SK-N-SH (cell line): ENCODE measurements around the gene OSGIN1. TPM values are rescaled to one million over a fixed set of nuclear protein-coding genes. Genes with fewer than 3 reads are reported as not detected.

Experiments used
- CTCF ChIA-PET: fragments of 300-600, 350-600 bp; formaldehyde crosslinking; extraction: SDS; loops from one replicate; lab custom pipeline; 2021; lab: Yijun Ruan, JAX
- POLR2A ChIA-PET: fragments of 350-600 bp; sonication (Branson Sonifier 250); formaldehyde crosslinking; extraction: SDS; loops from one replicate; lab custom pipeline; 2020; ENCODE audit warnings: antibody characterized with exemption, inconsistent platforms; lab: Yijun Ruan, JAX
- DNase-seq: peaks from one replicate; pipeline ENCODE4 v3.0.0; 2012
- H2AFZ ChIP-seq: fragments of 200-600 bp; sonication (generic); 2 replicates; pipeline ENCODE4 v1.8.1; 2016; ENCODE audit warnings: antibody characterized with exemption, mild to moderate bottlenecking, low read depth
- H3F3A ChIP-seq: fragments of 200-600 bp; sonication (generic); replicated peaks from 2 replicates; pipeline ENCODE3; 2016; ENCODE audit warnings: antibody characterized with exemption, mild to moderate bottlenecking; ENCODE audit not compliant: insufficient read depth
- H3K27ac ChIP-seq, 2 experiments: fragments of 200-500 bp in 1 of 2; fragments of 200-600 bp in 1 of 2; sonication (Bioruptor generic) in 1 of 2; sonication (generic), shearing (Covaris generic) in 1 of 2; 2 replicates each; pipeline versions ENCODE4 v1.5.1 to v1.6.1; 2014 to 2016; ENCODE audit warnings: low read depth in 2 of 2, inconsistent platforms in 1 of 2, low read length in 1 of 2, mild to moderate bottlenecking in 1 of 2, mixed read lengths in 1 of 2
- H3K27me3 ChIP-seq: fragments of 200-600 bp; sonication (generic), shearing (Covaris generic); 2 replicates; pipeline ENCODE4 v1.6.1; 2016; ENCODE audit warnings: mixed run types; ENCODE audit not compliant: insufficient read depth
- H3K36me3 ChIP-seq, 2 experiments: fragments of 200-500 bp in 1 of 2; fragments of 200-600 bp in 1 of 2; sonication (Bioruptor generic) in 1 of 2; sonication (generic) in 1 of 2; replicated peaks in 1 of 2; 2 replicates each; pipeline versions ENCODE3 to v1.5.1; 2014 to 2016; ENCODE audit warnings: low read length in 1 of 2, mild to moderate bottlenecking in 1 of 2; ENCODE audit not compliant: insufficient read depth in 2 of 2, control insufficient read depth in 1 of 2
- H3K4me1 ChIP-seq, 2 experiments: fragments of 200-500 bp in 1 of 2; fragments of 200-600 bp in 1 of 2; sonication (Bioruptor generic) in 1 of 2; sonication (generic), shearing (Covaris generic) in 1 of 2; 2 replicates each; pipeline versions ENCODE4 v1.5.1 to v1.6.1; 2014 to 2016; ENCODE audit warnings: low read depth in 1 of 2, low read length in 1 of 2, mixed run types in 1 of 2; ENCODE audit not compliant: insufficient read depth in 2 of 2, control insufficient read depth in 1 of 2
- H3K4me2 ChIP-seq: fragments of 200-600 bp; sonication (generic), shearing (Covaris generic); 2 replicates; pipeline ENCODE4 v1.6.1; 2017; ENCODE audit warnings: mixed run types
- H3K4me3 ChIP-seq, 2 experiments: fragments of 200-500 bp in 1 of 2; fragments of 200-600 bp in 1 of 2; sonication (Bioruptor generic) in 1 of 2; sonication (generic), shearing (Covaris generic) in 1 of 2; 2 replicates each; pipeline versions ENCODE4 v1.5.1 to v1.8.1; 2014 to 2016; ENCODE audit warnings: low read depth in 2 of 2, inconsistent platforms in 1 of 2, low read length in 1 of 2, mild to moderate bottlenecking in 1 of 2, mixed read lengths in 1 of 2, moderate library complexity in 1 of 2
- H3K79me2 ChIP-seq: fragments of 200-600 bp; sonication (generic); 2 replicates; pipeline ENCODE4 v1.8.1; 2017; ENCODE audit warnings: mild to moderate bottlenecking; ENCODE audit not compliant: insufficient read depth
- H3K9ac ChIP-seq: fragments of 200-600 bp; sonication (generic); 2 replicates; pipeline ENCODE4 v1.6.1; 2017; ENCODE audit warnings: mixed run types
- H3K9me2 ChIP-seq: fragments of 200-600 bp; sonication (generic); 2 replicates; pipeline ENCODE4 v1.6.1; 2017; ENCODE audit warnings: mixed run types
- H3K9me3 ChIP-seq: fragments of 200-600 bp; sonication (generic); 2 replicates; pipeline ENCODE4 v1.6.1; 2017; ENCODE audit warnings: mixed run types, mild to moderate bottlenecking, moderate library complexity
- H4K20me1 ChIP-seq: fragments of 200-600 bp; sonication (generic); 2 replicates; pipeline ENCODE4 v1.6.1; 2017; ENCODE audit warnings: mild to moderate bottlenecking, mixed run types; ENCODE audit not compliant: insufficient read depth
- CTCF ChIP-seq: fragments of 200-600 bp; sonication (generic); IDR thresholded peaks from 2 replicates; pipeline ENCODE4 v1.6.1; 2017; ENCODE audit warnings: antibody characterized with exemption, mild to moderate bottlenecking, moderate library complexity
- FOSL2 ChIP-seq: IDR thresholded peaks from 2 replicates; pipeline ENCODE4 v1.4.0; 2012; ENCODE audit warnings: low read depth, mild to moderate bottlenecking, moderate library complexity, borderline replicate concordance
- FOXJ3 ChIP-seq: sonication (generic); formaldehyde crosslinking; IDR thresholded peaks from 2 replicates; pipeline ENCODE4 v1.5.1; 2020; ENCODE audit warnings: mild to moderate bottlenecking, missing genetic modification reagents
- GATA2 ChIP-seq: sonication (generic); formaldehyde crosslinking; IDR thresholded peaks from 2 replicates; pipeline ENCODE4 v1.5.0; 2020; ENCODE audit warnings: mild to moderate bottlenecking, missing genetic modification reagents
- JUND ChIP-seq: IDR thresholded peaks from 2 replicates; pipeline ENCODE4 v1.4.0; 2012
- MAX ChIP-seq: IDR thresholded peaks from 2 replicates; pipeline ENCODE4 v1.4.0; 2012; ENCODE audit warnings: low read depth
- MXI1 ChIP-seq: IDR thresholded peaks from 2 replicates; pipeline ENCODE4 v1.6.1; 2012; ENCODE audit warnings: mild to moderate bottlenecking, low read depth, low read length, improper control_type of control experiment
- RXRA ChIP-seq: IDR thresholded peaks from 2 replicates; pipeline ENCODE4 v1.4.0; 2012; ENCODE audit warnings: low read depth, mild to moderate bottlenecking, borderline replicate concordance
- TEAD4 ChIP-seq: IDR thresholded peaks from 2 replicates; pipeline ENCODE4 v1.4.0; 2012; ENCODE audit warnings: mild to moderate bottlenecking, borderline replicate concordance; ENCODE audit not compliant: insufficient read depth
- USF1 ChIP-seq: IDR thresholded peaks from 2 replicates; pipeline ENCODE4 v1.4.0; 2012; ENCODE audit warnings: low read depth, borderline replicate concordance
- WGBS: methylation state at CpG from one replicate; pipeline ENCODE4 v1.1.6; 2017; ENCODE audit warnings: low lambda C conversion rate; 5-methylcytosine and 5-hydroxymethylcytosine counted together
- polyA plus RNA-seq, 3 experiments: library from polyadenylated mRNA; depleted of rRNA; stranded (reverse); fragments of >200 nt; gene quantifications; 2 replicates each; pipeline ENCODE4 v1.2.3, GENCODE V29; 2012

The OSGIN1 gene
- polyA plus RNA-seq, 1 of the 3 experiments (the other 2 are of a cell fraction) = 4.8 TPM

GRCh38 chr16:83963277-83964119 is 10.5 kb downstream of the OSGIN1 start:
- H3K9ac ChIP-seq = no peak overlapping the region
- H3K4me3 ChIP-seq = no peak overlapping the region
- no peaks in the 10 kb centered on the region for H3K27me3 ChIP-seq
- CTCF ChIA-PET = interaction anchor here (14.6 kb wide), 1 partner anchor 100 kb away, joined by 470 read pairs; no protein-coding TSS in a partner anchor
- H3K9me2 ChIP-seq = no peaks in the 10 kb centered on the region
- H3K27ac ChIP-seq = no peak overlapping the region
- no peaks in the 10 kb centered on the region for H4K20me1 ChIP-seq
- H3K4me1 ChIP-seq = peaks cover 0 to 7% of the 10 kb centered on the region in 2 experiments; a peak in 1 of 4 replicates
- no peak overlapping the region for H2AFZ ChIP-seq
- no peaks in the 10 kb centered on the region for H3K9me3 ChIP-seq
- H3K4me2 ChIP-seq = no peak overlapping the region
- 86% methylated on average over 21 of the region's 22 CpGs for WGBS
- DNase-seq = no peak
- no peaks in the 10 kb centered on the region for H3F3A ChIP-seq
- TF ChIP-seq JUND (no peak), USF1 (no peak)
- TF ChIP-seq, all 33 proteins: peak for 0
- POLR2A ChIA-PET = no interaction called here
- H3K79me2 ChIP-seq = no peaks in the 10 kb centered on the region
- peaks cover 4 to 8% of the 10 kb centered on the region in 2 experiments for H3K36me3 ChIP-seq

- Histone ChIP-seq H3K9ac (no peak overlapping the region), H3K9me3 (no peaks in the 10 kb centered on the region), H3K36me3 (peaks cover 3% of the 10 kb centered on the region in 2 experiments)
- POLR2A ChIA-PET = no interaction called here
- TF ChIP-seq TEAD4 (no peak), MXI1 (no peak), CTCF (no peak), MAX (no peak), USF1 (no peak), FOSL2 (no peak), FOXJ3 (CRISPR knock-in tag) (no peak), GATA2 (no peak), RXRA (no peak)
- TF ChIP-seq, all 33 proteins: peak for 0
- no peaks in the 10 kb centered on the region for H3F3A ChIP-seq
- 96% methylated on average over 4 of the region's 26 CpGs for WGBS
- no peaks in the 10 kb centered on the region for H3K27me3 ChIP-seq
- H3K9me2 ChIP-seq = no peaks in the 10 kb centered on the region
- no peak overlapping the region for H3K4me3 ChIP-seq
- no peaks in the 10 kb centered on the region for H3K79me2 ChIP-seq
- CTCF ChIA-PET = interaction anchor here (2.2 to 14.6 kb wide), 4 partner anchors 8 to 99 kb away, joined by 7 to 470 read pairs (median 16); partner anchors contain the start of gene OSGIN1
- no peak overlapping the region for H2AFZ ChIP-seq
- H3K4me1 ChIP-seq = no peaks in the 10 kb centered on the region
- no peaks in the 10 kb centered on the region for H4K20me1 ChIP-seq
- no peak for DNase-seq
- no peak overlapping the region for H3K27ac ChIP-seq
- no peak overlapping the region for H3K4me2 ChIP-seq
These were observed 11.8 kb downstream of the OSGIN1 start for GRCh38 chr16:83964684-83965443.
